GM10266 (cell line): ENCODE measurements around the gene LVRN.

Experiments
- DNase-seq: peaks from one replicate; pipeline ENCODE4 v3.0.0; 2012; ENCODE audit errors: extremely low spot score
- TF ChIP-seq, protein P1 (sequence below): IDR thresholded peaks from 2 replicates; pipeline ENCODE4 v1.5.1; 2012; ENCODE audit warnings: mild to moderate bottlenecking, low read depth; ENCODE audit not compliant: control insufficient read depth, insufficient read depth; ENCODE audit errors: missing control alignments

Gene LVRN

DNA sequence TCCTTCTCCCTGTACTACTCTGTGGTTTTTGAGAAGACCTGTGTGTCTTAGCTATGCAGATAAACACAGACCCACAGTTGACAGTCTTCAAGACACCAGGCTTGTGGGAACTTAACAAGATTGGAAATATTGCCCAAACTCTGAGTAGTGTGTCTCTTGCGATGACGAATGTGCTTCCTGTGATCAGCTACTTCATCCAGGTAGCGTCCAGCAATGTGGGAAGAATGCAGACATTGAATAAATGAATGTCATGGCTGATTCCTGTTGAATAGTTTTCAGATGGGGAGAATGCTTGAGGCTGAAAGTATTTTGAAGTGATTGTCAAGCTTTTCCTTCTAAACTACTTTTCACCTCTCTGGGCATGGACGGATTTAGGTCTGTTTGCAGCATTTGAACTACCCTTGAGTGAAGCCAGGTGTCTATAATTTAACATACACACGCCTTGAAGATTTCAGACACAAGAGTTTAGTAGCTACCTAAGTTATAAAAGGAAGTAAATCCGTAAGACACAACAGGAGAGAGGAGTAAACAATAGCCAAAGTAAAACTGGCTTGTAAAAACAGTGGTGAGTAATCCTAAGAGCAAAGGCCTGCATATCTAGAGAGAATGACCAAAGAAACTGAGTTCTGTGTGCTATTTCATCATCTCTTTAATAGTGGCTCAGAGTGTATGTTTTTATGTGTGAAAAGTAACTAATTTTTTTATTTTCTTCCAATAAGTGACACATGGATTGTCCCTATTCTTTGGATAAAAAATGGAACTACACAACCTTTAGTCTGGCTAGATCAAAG is 40.0 kb downstream of the LVRN start:
- no peak for DNase-seq
- TF ChIP-seq, protein P1, sequence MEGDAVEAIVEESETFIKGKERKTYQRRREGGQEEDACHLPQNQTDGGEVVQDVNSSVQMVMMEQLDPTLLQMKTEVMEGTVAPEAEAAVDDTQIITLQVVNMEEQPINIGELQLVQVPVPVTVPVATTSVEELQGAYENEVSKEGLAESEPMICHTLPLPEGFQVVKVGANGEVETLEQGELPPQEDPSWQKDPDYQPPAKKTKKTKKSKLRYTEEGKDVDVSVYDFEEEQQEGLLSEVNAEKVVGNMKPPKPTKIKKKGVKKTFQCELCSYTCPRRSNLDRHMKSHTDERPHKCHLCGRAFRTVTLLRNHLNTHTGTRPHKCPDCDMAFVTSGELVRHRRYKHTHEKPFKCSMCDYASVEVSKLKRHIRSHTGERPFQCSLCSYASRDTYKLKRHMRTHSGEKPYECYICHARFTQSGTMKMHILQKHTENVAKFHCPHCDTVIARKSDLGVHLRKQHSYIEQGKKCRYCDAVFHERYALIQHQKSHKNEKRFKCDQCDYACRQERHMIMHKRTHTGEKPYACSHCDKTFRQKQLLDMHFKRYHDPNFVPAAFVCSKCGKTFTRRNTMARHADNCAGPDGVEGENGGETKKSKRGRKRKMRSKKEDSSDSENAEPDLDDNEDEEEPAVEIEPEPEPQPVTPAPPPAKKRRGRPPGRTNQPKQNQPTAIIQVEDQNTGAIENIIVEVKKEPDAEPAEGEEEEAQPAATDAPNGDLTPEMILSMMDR, result no peak

DNA sequence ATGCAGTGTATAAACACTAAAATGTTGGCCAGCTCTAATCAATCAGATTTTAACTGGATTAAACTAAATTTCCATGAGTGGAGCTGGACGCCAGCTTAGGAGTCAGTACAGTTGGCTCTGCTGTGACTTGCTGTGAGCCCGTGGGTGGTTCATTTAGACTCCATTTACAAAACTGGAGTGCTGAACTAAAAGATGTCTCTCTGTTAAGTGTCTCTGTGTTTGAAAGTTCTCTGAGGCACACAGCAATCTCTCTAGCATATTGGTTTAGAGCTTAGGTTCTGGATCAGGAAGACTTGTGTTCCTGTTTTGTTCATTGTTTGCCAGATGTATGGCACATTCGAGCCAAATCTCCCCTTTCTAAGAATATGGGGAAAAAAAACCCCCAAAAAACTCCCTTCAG is 42.0 kb downstream of the LVRN start:
- TF ChIP-seq, protein P1, result no peak
- DNase-seq, result no peak

DNA sequence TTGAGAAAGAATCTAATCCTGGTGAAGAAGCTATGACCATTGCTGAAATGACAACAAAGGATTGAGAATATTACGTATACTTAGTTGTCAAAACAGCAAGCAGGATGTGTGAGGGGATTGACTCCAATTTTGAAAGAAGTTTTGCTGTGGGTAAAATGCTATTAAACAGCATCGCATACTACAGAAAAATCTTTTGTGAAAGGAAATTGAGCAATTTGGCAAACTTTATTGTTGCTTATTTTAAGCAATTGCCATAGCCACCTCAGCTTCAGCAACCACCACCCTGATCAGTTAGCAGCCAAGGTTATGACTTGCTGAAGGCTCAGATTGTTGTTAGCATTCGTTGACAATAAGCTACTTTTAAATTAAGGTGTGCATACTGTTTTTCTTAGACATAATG is 47.5 kb downstream of the LVRN start:
- DNase-seq, result no peak
- TF ChIP-seq, protein P1, result no peak

DNA sequence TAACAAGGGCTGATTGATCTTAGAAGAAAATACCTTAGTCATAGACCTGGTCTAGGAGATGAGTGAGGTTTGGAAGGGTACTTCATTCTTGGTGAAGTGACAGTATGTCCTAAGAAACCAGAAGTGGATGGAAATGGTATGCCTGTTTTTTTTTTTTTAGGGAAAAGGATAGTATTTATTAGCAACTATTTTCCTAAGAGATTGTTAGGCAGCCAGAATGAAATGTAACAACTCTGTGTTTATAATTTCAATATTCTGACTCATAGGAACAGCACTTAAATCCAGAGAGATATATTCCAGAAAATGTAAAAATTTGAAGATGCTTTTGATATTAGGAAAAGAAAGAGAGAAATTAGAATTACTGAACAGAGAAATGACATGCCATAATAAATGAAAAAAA is 48.8 kb downstream of the LVRN start:
- no peak for DNase-seq
- TF ChIP-seq, protein P1, result no peak

DNA sequence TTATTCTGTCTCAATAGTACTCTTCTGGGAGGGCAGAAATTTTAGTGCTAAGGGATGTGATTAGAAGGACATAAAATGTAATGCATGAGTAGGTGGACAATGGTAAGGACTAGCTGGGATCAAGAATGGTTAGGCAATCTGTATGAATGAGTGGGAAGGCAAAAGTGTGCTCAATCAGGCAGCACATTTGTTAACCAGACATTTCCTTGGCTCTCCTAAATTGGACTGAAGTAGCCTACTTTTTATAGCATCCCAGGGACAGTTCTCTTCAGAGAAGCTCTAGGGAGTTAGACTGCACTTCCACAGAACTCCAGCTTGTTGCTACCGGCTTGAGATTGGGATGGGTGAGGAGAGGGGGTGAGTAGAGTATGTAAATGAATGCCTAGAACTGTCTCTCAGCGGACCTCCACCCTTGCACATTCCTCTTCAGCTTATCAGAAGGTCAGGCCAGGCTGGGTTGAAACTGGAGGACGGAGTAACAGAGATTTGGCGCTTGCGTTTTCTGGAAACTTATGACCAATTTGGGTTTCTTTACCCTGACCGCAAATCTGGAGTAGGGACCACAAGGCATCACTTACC is 51.0 kb downstream of the LVRN start:
- DNase-seq, result no peak
- TF ChIP-seq, protein P1, result no peak

DNA sequence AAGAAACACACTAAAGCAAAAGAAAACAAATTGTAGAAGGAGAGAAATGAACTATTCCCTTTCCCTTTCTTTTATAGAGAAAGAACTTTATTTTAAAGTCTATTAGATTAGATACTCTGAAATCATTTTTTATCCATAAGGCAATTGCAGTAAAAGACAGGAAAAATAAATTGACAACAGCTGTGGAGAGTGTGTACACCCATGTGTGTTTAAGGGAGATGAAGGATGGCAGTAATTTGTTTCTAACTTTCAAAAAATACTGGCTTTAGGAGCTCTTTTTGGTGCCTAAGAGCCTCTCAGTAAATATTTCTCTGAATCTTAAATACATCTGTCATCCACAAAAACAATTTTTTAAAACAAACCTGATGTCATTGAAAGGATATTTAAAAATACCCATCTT is 51.7 kb downstream of the LVRN start:
- DNase-seq, result no peak
- TF ChIP-seq, protein P1, result no peak

DNA sequence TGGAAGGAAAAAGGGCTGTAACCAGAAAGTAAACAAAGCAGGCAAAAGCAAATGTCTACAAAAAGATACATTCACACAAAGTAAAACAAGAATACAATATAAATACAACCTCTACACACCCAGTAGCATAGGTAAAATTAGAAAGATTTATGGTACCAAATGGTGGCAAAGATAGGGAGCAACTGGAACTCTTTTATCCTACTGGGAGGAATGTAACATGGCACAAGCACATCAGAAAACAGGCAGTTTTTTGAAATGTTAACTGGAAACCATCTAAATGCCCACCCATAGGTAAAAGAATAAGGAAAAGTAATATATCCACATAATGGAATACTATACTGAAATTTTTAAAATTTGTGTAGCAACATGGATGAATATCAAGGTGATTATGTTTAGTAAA is 61.3 kb downstream of the LVRN start:
- TF ChIP-seq, protein P1, result no peak
- no peak for DNase-seq
